Subcutaneous adipose tissue (tissue), 4 donors: ENCODE measurements around the gene SNAI1. TPM values are rescaled to one million over a fixed set of nuclear protein-coding genes. Genes with fewer than 3 reads are reported as not detected.

Source experiments
- CTCF ChIP-seq: fragments of 450-650 bp; IDR thresholded peaks from one replicate; pipeline ENCODE4 v1.5.1; 2016; ENCODE audit warnings: low read depth, mild to moderate bottlenecking, control low read depth, antibody characterized with exemption, moderate library complexity
- small RNA-seq: library from RNA; depleted of rRNA; stranded (forward); fragments of <200 nt; gene quantifications from one replicate; pipeline ENCODE3, GENCODE V24; 2016
- total RNA-seq, 4 donors: library from RNA; depleted of rRNA; stranded (reverse); fragments of >200 nt; gene quantifications; one replicate each; pipeline ENCODE4 v1.1.0, GENCODE V29; 2016

The SNAI1 gene
- total RNA-seq, 4 donors from 2014 or later = 1.2 to 5.5 (median 4.2) TPM

GRCh38 chr20:50036703-50037102, 53.9 kb downstream of the SNAI1 start:
- TF ChIP-seq CTCF = no peak

GRCh38 chr20:50037123-50037522, 54.3 kb downstream of the SNAI1 start:
- no peak for TF ChIP-seq CTCF

DNA sequence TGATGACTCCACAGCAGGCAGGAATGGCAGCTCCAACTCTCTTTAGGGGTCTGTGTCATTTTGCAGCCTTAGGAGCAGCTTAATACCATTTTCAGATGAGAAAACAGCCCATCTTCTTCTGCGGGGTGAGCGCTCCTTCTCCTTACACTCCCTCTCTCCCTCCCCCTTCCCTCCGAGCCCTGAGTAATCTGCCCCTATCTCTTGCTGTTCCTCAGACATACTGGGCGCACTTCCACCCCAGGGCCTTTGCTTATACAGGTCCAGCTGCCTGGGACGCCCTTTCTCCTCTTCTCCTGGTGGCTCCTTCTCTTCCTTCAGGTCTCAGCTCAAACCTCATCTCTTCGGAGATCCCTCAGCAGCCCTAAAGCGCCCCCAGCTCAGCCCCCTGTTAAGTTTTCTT, 54.8 kb downstream of the SNAI1 start:
- TF ChIP-seq CTCF = no peak

DNA sequence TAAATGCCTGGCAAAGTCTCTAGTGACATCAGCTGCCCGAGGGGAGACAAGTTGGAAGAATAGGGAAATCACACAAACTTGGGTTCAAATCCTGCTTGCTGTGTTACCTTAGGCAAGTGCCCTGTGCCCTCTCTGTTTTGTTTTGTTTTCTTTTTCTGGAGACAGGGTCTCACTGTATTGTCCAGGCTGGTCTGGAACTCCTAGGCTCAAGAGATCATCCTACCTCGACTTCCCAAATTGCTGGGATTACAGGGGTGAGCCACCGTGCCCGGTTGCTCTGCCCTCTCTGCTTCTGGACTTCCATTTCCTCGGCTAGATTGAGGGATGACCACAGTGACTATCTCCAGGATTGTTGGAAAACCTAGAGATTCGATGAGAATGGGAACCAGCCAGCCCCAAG, 55.4 kb downstream of the SNAI1 start:
- TF ChIP-seq CTCF = no peak

Small RNAs within 50 kb of the gene (small RNA-seq; reads per million reads assigned to genes)
- gene RF00017 (not detected), gene RNU6-147P (not detected)

Other genes starting within 250 kb of the SNAI1 start
- gene SLC9A8, start 170.2 kb upstream of the SNAI1 start, total RNA-seq = 10 to 100 TPM in 1 of 4 donors, 1 to 10 TPM in 3; 7.1 to 12.4 (median 8.9) TPM
- gene SPATA2, start 67.5 kb upstream of the SNAI1 start, total RNA-seq = 1 to 10 TPM; 1.7 to 3.0 (median 1.9) TPM
- gene RNF114, start 46.6 kb upstream of the SNAI1 start, total RNA-seq = 100 to 1,000 TPM; 136 to 193 (median 176) TPM
- 100 to 1,000 TPM in 2 of 4 donors, 10 to 100 TPM in 2; 61.9 to 117 (median 95.1) TPM for gene UBE2V1, start 130.2 kb downstream of the SNAI1 start, total RNA-seq
- 10 to 100 TPM; 20.4 to 34.9 (median 24.1) TPM for gene PEDS1, start 170.7 kb downstream of the SNAI1 start, total RNA-seq
- gene CEBPB, start 207.8 kb downstream of the SNAI1 start, total RNA-seq = 100 to 1,000 TPM; 110 to 267 (median 166) TPM